GM19025 (cell line): Measurements from ENCODE around the gene DBX2.
"Not testable (repeated sequence)": the region's sequence is repeated elsewhere in the genome, so short reads cannot be mapped to it uniquely, and the experiment has no call there.

Experiments
- ATAC-seq: cut with Tn5 transposase; IDR thresholded peaks from one replicate; pipeline ENCODE4 v1.9.1; 2021; ENCODE audit warnings: mild to moderate bottlenecking, low read depth, moderate library complexity; ENCODE audit not compliant: unreplicated experiment

The DBX2 gene

DNA sequence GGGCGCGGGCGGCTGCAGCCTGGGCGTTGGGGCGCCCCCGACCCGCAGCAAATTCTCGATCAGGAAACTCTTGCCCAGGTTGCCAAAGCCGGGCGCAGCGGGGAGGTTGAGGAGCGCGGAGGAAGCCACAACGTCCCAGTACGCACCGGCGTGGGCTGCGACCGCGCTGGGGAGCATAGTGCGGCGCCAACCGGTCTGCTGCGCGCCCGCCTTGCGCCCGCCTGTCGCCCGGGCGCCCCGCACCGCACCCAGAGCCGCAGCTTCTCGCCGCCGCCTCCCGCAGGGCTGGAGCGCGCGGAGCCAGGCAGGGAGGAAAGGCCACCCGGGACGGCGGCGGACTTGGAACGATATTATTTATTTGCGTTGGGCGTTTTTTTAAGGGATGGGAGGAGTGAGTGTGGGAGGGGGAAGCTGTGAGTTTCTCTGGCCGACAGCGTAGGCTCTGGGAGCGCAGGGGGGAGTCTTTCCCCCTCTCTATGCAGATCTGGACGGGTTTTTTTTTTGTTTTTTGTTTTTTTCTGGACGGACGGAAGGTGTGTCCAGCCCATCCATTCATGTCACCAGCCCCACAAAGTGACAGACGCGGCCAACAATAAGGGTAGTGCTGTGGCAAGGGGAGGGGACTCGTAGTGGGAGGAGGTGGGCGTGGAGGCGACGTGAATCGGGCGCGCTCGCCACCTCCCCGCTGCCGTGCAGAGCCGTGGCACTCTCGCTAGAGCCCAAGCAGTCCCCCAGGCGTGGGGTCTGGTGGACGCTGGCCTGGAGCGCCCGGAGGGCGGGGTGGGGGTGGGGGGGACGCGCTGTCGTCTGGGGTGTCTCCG, at the start of gene DBX2:
DBX2 (minus strand) TSS at position 349 of the 821 bp plus-strand sequence; CDS start at position 177, 172 bp downstream.
- ATAC-seq, result no peak

DNA sequence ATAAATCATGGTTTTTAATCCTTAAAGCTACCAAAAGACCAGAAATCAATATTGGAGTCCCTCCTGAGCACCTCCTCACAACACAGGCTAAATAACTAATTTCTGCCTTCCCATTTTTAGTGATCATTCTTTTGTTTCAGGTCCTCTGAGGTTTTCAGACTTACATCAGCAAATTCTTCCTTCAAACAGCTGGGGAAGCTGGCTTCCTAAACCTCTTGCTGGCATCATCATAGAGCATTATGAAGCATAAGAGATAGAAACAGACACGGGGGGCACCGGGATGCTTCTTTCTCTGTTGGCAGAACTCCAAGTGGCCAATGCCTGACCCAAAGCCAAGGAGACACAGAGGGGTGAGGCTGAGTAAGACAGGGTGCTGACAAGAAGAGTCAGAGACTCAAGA, 47.9 kb upstream of the DBX2 start:
- ATAC-seq, result no peak

DNA sequence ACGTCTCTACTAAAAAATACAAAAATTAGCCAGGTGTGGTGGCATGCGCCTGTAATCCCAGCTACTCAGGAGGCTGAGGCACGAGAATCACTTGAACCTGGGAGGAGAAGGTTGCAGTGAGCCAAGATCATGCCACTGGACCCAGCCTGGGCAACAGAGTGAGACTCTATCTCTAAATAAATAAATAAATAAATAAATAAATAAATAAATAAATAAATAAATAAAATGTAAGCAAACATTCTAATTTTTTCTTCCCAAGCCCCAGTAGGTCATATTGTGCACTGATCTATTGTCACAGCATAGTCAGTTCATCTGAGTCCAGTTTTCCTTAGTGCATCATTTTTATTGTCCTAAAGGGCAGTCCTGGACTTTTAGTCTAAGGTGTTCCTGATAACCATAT, 44.5 kb upstream of the DBX2 start:
- ATAC-seq, result not testable (repeated sequence)

GRCh38 chr12:45093051-45093450, 42.2 kb upstream of the DBX2 start:
- no peak for ATAC-seq

GRCh38 chr12:45089411-45090075, 38.6 kb upstream of the DBX2 start:
- ATAC-seq, result no peak

DNA sequence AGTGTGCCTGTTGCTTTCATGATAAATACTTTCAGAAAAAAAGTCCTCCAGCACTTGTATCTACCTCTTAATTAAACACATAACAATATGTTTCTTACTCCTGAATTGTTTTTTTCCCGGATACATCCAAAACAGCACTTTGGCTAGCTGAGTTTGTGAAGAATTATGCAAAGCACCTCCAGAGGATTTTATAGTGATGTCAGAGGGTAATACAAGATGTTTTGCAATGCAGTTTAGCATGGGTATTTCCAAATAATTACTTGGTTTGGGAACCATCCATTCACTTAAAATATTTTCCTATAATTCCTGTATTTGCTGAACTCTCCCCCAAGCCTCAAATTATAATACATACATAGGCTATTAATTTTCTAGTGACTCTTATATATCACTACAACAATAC, 37.7 kb upstream of the DBX2 start:
- no peak for ATAC-seq

GRCh38 chr12:45084248-45084647, 33.3 kb upstream of the DBX2 start:
- not testable (repeated sequence) for ATAC-seq

- no peak for ATAC-seq
Measured at GRCh38 chr12:45077251-45077650, 26.4 kb upstream of the DBX2 start.

DNA sequence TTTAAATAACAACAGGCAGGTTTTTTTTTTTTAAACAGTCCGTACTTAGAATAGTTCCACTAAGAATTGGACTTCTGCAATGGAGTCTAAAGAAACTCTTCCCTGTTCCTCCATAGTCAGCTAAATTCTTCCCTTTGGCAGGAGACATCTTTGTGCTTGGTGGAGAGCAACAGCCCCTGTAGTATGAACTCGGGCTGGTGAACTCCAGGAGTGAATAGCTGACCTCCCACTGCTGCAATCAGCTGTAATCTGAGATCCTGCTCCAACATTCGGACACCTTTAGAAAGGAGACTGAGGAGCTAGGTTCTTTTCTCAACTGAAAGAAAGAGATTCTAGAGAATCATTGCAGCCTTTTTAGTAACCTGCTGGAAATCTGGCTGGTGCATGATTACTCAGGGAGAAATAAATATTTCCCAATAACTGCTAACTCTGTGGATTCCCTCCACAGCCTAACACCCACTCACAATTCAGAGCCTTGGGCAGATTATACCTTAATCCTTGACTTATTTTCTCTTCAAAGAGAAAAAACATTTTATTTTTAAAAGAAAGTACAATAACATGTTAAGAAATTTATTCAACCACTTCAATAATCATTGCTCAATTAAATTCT, 25.6 kb upstream of the DBX2 start:
- no peak for ATAC-seq

- no peak for ATAC-seq
Measured at GRCh38 chr12:45075587-45076282, 24.8 kb upstream of the DBX2 start.

DNA sequence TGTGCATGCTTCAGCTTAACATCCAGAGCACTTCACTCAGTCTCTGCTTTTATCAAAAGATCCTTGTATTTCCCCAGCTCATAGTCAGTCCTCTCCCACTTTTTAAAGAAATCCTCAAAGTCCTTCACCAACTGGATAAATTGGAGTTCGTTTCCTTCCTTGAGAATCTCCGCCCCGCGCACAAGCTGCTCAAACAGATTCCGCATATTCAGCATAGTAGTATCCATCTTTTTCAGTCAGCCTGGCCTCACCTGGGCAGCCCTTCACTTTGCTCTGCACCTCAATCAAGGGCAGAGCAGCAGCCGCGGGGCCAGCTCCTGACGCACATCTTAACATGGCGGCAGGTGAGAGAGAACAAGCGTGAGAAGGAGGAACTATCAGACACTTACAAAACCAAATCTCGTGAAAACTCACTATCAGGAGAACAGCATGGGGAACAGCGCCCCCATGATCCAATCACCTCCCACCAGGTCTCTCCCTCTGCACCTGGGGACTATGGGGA, 14.3 kb upstream of the DBX2 start:
- no peak for ATAC-seq

DNA sequence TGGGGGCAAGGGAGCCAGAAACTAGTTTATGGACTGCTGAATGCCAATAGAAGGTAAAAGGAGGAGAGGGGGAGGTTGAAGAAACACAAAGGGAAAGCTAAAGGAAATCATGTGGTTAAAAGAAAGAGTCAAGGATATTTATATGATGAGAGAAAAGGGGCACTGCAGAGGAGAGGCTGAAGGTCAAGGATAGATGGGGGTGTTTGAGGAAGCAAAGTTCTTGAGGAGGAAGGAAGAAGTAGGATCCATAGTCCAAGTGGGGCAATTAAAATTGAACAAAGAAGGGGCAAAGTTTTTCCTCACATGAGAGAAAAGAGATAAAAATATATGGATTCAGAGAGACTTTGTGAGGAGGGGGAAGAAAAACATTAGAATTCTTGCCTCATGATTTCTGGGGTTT, 10.1 kb upstream of the DBX2 start:
- no peak for ATAC-seq

- ATAC-seq, result no peak
Measured at GRCh38 chr12:45051572-45052125, 750 bp upstream of the DBX2 start.

DNA sequence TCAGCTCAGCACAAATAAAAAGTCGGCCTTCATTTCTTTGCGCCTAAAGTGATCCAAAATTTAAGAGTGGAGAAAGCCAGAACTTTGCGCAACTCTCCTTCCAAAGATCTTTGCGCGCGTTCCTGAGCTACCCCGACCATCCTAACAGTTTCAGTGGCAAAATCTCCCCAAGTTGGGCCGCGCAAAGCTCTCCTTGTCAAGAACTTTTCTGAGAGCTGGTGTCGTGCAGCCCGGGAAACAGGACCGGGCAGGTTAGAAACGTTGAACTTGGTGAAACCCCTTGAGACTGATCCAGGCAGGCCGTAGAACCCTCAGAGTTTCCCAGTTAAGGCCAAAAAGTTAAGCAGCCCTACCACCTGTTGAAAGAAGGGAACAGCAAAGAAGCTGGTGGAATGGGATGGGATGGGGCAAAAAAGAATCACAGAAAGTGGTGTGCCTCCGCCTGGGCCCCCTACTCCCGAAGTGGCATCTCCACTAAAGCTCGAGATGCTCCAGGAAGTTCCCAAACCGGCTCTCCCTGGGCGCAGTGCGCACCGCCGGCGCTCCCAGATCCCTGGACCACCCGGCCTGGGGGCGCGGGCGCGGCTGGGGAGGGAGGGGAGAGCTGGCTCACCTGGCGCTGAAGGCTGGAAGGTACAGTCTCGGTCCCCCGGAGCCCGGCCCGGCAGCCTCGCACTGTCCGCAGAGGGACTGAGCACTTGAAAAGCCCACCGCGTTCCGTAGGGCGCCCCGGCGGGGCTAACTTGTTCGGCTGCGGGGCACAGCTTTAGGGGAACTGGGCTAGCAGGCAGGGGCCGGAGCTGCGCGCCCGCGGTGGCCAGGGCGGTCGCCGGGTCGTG, 768 bp downstream of the DBX2 start:
- ATAC-seq, result no peak

DNA sequence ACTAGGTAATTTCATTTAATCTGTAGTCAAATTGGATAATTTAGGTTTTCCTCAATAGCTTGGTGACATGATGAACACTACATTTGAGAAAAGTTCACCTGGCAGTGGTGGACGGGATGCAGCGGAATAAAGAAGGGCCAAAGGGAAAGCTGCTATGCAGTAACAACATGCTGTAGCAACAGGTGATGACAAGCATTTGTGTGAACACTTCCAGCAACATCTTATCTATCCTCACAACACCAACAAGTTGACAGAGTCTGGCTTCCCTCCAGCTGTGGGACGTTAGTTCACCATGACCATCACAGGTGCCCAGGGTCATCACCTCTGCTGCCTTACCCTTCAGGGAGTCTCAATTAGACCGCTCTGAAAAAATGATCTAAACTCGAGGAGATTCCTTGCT, 8.3 kb downstream of the DBX2 start:
- no peak for ATAC-seq

DNA sequence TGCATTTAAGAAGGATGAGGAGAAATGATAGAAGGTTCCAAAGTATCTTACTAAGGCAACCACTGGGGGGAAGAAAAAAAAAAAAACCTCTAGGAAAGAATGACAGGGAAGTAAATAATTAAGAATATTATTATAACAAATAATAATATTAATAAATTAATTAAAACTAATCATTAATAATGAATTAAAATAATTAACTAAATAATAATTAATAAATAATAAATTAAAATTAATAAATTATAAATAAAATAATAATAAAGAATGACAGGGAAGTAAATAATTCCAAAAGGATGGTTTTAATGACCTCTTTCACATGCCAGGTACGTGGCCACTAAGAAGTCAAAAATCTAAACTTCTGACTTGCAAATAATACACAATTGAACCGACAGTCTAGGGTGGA, 9.9 kb downstream of the DBX2 start:
- ATAC-seq, result no peak

GRCh38 chr12:45039757-45040156, 11.1 kb downstream of the DBX2 start:
- ATAC-seq, result no peak

DNA sequence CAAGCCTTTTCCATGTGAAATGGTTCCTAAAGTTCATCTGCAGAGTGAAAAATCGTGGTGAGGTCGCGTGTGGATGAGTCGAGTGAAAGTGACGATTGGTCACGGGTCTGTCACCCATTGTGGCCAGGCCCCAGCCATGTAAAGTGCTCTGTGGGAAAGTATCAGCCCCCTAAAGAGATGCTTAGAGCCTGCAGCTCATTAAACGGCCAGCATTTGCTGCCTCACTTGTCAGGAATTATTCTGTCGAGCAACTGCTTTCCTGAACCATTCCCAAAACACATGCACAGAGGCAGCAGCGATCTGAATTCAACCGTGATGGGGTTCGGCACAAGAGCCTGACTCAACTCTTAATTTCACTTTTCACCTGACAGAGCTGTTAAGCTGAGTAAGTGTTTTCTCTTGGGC, 16.0 kb downstream of the DBX2 start:
- ATAC-seq, result no peak

DNA sequence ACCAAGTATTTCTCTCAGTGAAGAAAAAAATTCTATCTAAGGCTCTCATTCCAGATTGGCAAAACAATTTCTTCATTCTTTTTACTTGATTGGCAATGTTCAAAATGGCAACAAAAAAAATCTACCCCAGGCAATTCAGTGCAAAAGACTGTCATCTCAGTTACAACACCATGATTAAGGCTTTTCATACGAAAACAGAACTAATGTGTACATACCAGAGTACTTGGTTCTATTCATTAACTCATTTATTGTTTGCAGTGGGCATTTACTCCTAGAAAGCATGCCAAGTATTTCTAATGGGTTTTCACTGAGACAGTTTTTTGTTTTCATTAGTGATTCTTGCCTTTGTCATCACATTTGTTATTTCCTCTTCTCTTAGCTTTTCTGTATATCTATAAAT, 33.0 kb downstream of the DBX2 start:
- no peak for ATAC-seq

DNA sequence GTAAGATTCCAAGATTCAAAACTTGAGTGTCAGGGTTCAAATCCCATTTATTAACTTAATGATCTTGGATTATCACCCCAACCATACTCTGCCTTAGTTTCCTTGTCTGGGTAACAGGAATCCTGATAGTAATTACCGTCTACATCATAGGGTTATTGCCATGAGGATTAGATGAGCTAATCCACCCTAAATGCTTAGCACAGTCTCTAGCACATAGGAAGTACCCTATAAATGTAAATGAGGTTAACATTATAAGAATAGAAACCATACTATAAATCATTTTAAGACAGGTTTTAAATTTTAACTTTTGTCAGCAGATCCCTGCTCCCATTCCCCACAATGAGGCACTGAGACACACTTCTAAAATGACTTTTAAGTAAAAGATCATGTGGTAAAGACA, 36.5 kb downstream of the DBX2 start:
- ATAC-seq, result no peak
